Stimulated activated CD4-positive, alpha-beta T cell treated with anti-CD3 and anti-CD28 coated beads, Interleukin-2, amount 100 ng/mL, for 48 hours (primary cell): Measurements from ENCODE around the gene NUMA1.

ENCODE experiments used
- DNase-seq, 2 donors: peaks; one replicate each; pipeline ENCODE4 v3.0.0-alpha.2; 2020

NUMA1 gene

GRCh38 chr11:72014761-72015320 is 65.5 kb downstream of the NUMA1 start:
- DNase-seq, result no peak

- DNase-seq, result no peak
Observed at GRCh38 chr11:72013765-72014711, 66.3 kb downstream of the NUMA1 start.

DNA sequence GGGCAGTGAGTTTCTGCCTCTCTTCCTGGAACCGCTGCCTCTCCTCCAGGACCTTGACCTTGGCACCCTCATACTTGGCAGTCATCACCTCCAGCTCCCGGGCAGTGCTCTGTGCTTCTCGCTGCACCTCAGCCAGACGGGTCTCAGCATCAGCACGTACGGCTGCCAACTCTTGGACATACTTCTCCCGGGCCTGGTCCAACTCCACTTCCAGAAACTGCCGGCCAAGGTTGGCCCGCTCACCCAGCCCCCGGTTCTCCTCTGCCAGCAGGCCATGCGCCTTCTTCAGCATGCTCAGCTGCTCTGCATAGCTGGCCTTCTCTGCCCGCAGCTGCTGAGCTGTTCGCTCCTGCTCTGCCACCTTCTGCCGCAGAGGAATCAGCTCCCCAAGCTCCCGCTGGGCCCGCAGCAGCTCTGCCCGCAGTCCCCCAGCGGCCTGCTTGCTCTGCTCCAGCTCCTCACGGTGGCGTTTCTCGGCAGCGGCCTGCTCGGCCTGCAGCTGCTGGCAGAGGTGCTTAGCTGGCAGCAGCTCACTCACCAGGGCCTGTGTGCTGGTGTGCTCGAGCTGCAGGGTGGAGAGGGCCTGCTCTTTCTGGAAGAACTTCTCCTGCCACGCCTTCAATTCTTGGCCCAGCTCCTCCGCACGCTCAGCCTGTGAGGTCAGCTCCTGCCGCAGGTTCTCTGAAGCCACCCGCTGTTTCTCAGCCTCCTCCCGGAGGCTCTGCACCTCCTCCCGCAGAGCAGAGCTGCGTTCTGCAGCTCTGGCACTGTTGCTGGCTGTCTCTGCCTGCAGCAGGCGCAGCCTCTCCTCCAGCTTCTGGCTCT is 67.2 kb downstream of the NUMA1 start:
- DNase-seq, result no peak

DNA sequence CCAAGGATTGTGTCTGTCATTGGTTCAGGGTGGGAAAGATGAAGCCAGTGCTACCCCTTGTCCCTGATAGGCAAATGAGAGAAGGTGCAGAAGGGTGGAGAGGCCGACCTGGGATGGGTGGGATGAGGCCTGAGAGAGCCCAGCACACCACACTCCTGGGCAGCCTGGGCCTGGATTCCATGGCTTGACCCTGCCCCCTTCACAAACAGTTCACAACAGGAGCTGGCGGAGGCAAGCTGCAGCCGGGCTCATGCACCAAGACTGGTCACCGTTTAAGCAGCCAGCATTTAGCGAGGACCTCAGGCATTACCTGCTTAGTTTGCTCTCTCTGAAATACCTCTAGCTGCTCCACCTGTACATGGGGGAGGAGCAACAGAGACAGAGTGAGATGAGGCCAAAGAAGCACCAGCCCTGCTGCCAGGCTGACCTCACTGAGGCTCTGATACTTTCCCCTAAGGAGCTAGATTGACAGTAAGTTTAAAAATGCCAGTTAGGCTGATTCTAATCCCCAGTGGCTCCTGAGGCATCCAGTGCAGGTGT is 68.2 kb downstream of the NUMA1 start:
- DNase-seq, result no peak

- no peak for DNase-seq
Observed at GRCh38 chr11:72010529-72011233, 69.7 kb downstream of the NUMA1 start.

DNA sequence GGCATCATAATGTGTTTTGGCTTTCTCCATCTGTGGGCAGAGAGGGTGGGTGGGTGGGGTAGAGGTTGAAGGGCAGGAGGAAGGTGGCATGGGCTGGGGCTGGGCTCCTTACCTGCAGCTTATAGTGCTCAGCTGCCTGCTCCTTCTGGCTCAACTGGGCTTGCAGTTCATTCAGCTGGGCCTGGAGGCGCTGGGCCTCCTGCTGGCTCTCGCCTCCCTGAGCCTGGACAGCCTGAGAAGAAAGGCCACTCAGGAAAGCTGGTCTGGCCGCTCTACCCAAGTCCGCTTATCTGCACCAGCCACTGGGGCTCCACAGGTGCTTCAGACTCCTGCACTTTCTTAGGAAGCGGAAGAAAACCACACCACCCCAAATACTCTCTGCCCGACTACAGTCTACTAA is 71.2 kb downstream of the NUMA1 start:
- no peak for DNase-seq

DNA sequence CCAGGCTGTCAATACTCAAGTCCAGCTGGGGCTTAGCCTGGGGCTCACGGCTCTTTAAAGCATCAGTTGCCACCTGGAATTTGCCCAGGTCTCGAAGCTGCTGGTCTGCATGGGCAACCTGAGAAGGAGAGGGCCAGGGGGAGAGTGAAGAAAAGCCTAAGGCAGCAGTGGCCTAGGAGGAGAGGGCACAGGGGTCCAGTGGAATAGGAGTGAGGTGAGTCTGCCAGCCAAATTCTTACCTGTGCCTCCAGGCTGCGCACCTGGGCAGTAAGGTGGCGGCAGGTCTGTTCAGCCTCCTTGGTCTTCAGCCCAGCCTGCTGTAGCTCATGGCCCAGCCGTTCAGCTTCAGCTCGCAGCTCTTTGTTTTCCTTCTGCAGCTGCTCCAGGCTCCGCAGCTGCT is 71.6 kb downstream of the NUMA1 start:
- DNase-seq, result no peak

- no peak for DNase-seq
Observed at GRCh38 chr11:72007587-72007986, 72.8 kb downstream of the NUMA1 start.

DNA sequence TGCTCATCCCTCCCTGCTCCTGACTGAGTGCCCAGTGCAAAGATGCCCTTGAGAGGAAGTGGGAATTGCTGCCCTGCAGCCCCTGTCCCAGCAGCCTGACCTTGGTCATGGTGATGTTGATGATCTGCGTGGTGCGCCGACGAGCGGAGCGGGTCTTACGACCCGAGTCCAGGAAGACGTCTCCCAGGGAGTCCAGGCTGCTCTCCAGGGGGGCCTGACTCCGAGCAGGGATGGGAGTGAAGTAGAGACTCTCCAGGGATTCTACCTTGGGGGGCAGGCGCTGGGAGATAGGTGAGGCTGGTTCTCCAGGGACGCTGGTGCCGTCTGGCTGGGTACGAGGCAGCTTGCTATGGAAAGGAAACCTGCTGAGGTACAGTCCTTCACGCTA is 73.3 kb downstream of the NUMA1 start:
- no peak for DNase-seq

GRCh38 chr11:72006309-72007088 is 73.8 kb downstream of the NUMA1 start:
- no peak for DNase-seq

GRCh38 chr11:72005347-72006260 is 74.7 kb downstream of the NUMA1 start:
- no peak for DNase-seq

DNA sequence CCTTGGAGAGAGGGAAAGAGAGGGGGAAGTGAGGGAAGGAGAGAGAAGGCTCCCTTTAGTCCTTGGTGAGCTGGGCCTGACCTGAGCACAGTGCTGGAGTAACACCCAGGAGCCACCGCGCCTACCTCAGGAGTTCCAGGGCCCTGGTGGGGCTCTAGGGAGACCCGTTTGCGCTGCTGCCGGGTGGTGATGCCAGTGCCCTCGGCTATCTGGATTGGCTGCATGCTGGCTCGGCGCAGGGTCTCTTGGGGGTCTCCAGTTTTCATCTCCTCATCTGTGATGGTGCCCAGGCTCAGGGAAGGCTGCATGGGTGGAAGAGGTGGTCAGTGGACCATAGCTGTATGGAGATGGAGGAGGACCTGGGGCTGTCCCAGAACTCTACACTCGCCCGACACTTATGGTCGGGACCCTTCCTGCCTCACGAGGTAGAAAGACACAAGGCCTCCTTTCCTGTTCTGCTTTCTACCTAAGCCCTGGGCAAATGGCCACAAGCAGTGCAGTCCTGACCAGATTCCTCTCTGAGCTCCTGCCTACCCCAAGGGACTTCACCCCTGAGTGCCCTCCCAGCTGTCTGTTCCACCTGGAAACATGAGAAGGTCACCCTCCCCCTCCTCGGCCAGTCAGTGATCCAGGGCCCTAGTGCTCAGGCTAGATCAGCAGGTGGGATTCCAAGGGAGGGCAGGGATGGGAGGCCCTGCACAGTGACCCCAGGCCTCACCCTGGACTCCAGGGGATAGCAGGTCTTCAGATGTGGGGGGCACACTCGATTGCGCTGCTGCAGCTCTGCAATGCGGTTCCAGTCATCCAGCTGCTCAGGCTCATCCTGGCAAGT is 75.6 kb downstream of the NUMA1 start:
- DNase-seq, result no peak

- no peak for DNase-seq
Observed at GRCh38 chr11:72003776-72004171, 76.6 kb downstream of the NUMA1 start.

- DNase-seq, result no peak
Observed at GRCh38 chr11:72002841-72003775, 77.2 kb downstream of the NUMA1 start.

DNA sequence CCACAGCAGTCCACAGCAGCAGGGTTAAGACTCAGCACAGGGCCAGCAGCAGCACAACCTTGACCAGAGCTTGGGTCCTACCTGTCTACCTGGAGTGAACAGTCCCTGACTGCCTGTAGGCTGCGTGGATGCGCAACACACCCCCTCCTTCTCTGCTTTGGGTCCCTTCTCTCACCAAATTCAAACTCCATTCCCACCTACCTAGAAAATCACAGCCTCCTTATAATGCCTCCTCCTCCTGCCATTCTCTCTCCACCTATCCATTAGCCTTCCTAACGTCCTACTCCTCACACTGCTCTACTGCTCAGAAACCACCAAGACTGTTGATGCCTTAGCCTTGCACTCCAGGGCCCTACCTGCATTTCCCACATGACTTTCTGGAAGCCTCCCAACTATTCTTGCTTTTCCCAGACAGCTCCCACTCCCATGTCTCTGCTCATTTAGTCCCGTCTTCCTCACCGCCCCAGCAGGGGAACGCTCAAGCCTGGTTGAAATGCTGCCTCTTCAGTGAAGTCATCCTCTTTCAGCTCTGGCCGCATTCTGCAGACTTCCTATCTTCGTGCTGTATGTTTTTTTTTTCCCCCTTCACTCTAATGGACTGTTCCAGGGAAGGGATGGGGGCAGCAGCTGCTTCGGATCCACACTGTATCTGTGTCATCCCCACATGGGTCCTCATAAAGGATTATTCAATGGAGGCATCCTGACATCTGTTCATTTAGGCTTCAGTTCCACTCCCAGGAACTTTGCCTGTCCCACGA is 78.3 kb downstream of the NUMA1 start:
- no peak for DNase-seq

DNA sequence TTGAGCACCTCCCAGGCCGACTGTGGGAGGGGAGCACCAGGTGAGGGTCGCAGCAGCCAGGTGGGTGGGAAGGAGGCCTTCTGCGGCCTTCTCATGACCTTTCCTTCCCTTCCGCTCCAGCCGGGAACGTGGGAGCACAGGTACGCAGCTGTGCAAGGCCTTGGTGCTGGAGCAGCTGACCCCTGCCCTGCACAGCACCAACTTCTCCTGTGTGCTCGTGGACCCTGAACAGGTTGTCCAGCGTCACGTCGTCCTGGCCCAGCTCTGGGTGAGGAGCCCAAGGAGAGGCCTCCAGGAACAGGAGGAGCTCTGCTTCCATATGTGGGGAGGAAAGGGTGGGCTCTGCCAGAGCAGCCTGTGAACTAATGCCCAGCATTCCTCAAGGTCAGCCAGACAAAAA is 79.1 kb downstream of the NUMA1 start:
- no peak for DNase-seq

- no peak for DNase-seq
Observed at GRCh38 chr11:72000202-72000867, 80.0 kb downstream of the NUMA1 start.
